GM13976 (cell line): ENCODE results near the gene SAMD4B.
"Not testable (repeated sequence)": the region's sequence is repeated elsewhere in the genome, so short reads cannot be mapped to it uniquely, and the experiment has no call there.

Experiments used
- DNase-seq: peaks from one replicate; pipeline ENCODE4 v3.0.0; 2012; ENCODE audit warnings: low spot score
- in situ Hi-C: fragments of 300-500 bp; cut with MboI; formaldehyde crosslinking; loops from one replicate; pipeline ENCODE4 v1.12.0; 2022; ENCODE audit warnings: low sequenced_read_pairs, mixed read lengths, inconsistent platforms; ENCODE audit not compliant: unreplicated experiment
- TF ChIP-seq, protein P1 (sequence below): IDR thresholded peaks from 2 replicates; pipeline ENCODE4 v1.5.1; 2012; ENCODE audit warnings: borderline replicate concordance, mild to moderate bottlenecking; ENCODE audit not compliant: insufficient read depth; ENCODE audit errors: extremely low read depth, missing control alignments, control extremely low read depth

Gene SAMD4B

GRCh38 chr19:39335168-39335548 is 7.1 kb upstream of the SAMD4B start:
- TF ChIP-seq, protein P1, sequence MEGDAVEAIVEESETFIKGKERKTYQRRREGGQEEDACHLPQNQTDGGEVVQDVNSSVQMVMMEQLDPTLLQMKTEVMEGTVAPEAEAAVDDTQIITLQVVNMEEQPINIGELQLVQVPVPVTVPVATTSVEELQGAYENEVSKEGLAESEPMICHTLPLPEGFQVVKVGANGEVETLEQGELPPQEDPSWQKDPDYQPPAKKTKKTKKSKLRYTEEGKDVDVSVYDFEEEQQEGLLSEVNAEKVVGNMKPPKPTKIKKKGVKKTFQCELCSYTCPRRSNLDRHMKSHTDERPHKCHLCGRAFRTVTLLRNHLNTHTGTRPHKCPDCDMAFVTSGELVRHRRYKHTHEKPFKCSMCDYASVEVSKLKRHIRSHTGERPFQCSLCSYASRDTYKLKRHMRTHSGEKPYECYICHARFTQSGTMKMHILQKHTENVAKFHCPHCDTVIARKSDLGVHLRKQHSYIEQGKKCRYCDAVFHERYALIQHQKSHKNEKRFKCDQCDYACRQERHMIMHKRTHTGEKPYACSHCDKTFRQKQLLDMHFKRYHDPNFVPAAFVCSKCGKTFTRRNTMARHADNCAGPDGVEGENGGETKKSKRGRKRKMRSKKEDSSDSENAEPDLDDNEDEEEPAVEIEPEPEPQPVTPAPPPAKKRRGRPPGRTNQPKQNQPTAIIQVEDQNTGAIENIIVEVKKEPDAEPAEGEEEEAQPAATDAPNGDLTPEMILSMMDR, result no peak
- DNase-seq, result peak; percentile 49
- in situ Hi-C loops, result loop anchor here (10.0 kb wide), 1 partner anchor 210 kb away; the partner anchor contains the start of gene PAK4

GRCh38 chr19:39336483-39336882 is 5.7 kb upstream of the SAMD4B start:
- in situ Hi-C loops, result loop anchor here (10.0 kb wide), 1 partner anchor 212 kb away; the partner anchor contains the start of gene PAK4
- TF ChIP-seq, protein P1, result no peak
- no peak for DNase-seq

DNA sequence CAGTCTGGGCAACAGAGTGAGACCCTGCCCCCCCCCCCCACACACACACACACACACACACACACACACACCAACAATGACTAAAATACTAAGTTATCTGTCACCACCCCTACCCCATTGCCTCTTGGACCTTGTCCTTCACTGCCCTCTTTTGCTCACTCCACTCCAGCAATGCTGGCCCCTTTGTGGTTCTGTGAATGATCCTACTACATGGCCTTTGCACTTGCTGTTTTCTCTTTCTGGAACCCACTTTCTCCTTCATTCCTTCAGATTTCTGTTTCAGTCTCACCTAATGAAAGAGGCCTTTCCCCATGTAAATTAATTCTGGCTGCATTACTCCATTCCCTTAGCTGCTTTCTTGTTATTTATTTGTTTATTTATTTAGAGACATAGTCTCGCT is 2.5 kb upstream of the SAMD4B start:
- DNase-seq, result no peak
- in situ Hi-C loops, result loop anchor here (10.0 kb wide), 1 partner anchor 215 kb away; the partner anchor contains the start of gene PAK4
- TF ChIP-seq, protein P1, result no peak

DNA sequence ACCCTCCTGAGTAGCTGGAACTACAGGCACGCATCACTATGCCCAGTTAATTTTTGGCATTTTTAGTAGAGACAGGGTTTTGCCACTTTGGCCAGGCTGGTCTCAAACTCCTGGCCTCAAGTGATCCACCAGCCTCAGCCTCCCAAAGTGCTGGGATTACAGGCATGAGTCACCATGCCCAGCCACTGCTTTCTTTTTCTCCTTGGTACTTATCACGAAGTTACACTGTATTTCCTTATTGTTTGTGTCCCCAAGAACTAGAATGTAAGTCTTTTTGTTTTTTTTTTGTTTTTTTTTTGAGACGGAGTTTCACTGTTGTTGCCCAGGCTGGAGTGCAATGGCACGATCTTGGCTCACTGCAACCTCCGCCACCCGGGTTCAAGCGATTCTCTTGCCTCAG is 2.1 kb upstream of the SAMD4B start:
- DNase-seq, in situ Hi-C loops: not testable (repeated sequence)

DNA sequence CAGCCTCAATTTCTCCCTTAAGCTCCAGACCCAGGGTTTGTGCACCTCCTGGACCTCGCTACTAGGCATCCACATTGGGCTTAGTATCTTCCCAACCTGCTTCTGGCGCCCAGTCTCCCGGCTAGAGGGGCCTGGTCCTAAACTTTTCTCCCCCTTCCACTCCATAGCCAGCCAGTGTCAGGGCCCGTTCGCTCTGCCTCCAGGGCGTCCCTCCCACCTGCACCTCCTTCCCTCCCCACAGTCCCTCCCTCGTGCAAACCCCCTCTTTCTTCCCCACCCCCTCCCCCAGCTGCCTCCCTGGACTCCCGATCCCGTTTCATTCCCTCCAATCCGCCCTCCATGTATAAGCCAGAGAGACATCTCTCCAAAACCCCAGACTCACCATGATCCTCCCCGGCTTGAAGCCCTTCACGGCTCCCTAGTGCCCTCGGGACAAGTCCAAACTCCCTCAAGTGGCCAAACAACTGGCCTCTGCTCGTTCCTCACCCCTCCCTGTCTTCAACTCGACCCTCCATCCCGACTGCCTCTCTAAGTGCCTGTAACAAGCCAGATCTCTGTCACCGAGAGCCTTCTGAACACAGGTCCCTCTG is 997 bp upstream of the SAMD4B start:
- TF ChIP-seq, protein P1, result no peak
- in situ Hi-C loops, result no loop called here
- DNase-seq, result no peak

DNA sequence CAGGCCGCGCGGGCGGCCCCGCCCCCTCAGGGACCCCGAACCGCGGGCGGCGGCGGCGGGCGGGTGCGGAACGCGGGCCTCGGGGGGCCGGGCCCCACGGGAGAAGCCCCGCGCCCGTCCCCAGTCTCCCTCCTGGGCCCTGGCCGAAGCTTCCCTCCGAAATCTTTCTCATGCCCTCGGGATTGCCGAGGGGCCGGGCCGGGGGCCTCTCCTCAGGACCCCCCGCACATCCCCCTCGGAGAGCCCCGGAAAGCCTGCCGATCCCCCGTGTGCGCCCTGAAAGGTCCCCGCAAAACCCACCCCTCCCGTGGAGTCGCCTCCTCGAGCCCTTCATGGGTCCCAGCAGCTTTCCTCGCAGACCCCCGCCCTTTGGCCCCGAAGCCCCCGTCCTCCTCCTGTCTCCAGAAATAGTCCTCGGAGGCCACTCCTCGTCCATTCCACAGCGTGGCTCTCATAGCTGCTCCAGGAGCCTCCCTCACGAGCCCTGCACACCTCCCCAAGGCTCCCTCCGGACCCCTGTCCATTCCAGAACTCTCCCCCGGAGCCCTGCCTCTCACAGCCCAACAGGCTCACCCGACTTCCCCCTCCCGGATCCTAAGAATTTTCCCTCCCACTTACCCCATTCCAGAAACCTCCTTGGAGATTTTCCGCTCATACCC is 555 bp downstream of the SAMD4B start:
- no peak for DNase-seq
- TF ChIP-seq, protein P1, result no peak
- in situ Hi-C loops, result no loop called here

- DNase-seq, result no peak
- in situ Hi-C loops, result no loop called here
- TF ChIP-seq, protein P1, result no peak
Observed at GRCh38 chr19:39345956-39346355, 3.7 kb downstream of the SAMD4B start.
